Fibroblast of villous mesenchyme (primary cell): ENCODE results near the gene SLC12A2. TPM values are rescaled to one million over a fixed set of nuclear protein-coding genes. Genes with fewer than 3 reads are reported as not detected.

Experiments used
- DNase-seq: peaks from one replicate; pipeline ENCODE4 v3.0.0-alpha.2; 2010; ENCODE audit warnings: low read depth
- H3K4me3 ChIP-seq: 2 replicates; pipeline ENCODE4 v1.5.1; 2011; ENCODE audit warnings: low read depth, mild to moderate bottlenecking, low read length
- total RNA-seq: library from RNA; depleted of rRNA; stranded (reverse); fragments of >200 nt; gene quantifications from 2 replicates; pipeline ENCODE4 v1.2.3, GENCODE V29; 2012
- TF ChIP-seq, protein P1 (sequence below): IDR thresholded peaks from 2 replicates; pipeline ENCODE4 v1.5.1; 2012; ENCODE audit warnings: low read depth, mild to moderate bottlenecking, low read length; ENCODE audit not compliant: insufficient read depth

The SLC12A2 gene
- total RNA-seq, 1 donor, result 37.1 TPM

- TF ChIP-seq, protein P1, sequence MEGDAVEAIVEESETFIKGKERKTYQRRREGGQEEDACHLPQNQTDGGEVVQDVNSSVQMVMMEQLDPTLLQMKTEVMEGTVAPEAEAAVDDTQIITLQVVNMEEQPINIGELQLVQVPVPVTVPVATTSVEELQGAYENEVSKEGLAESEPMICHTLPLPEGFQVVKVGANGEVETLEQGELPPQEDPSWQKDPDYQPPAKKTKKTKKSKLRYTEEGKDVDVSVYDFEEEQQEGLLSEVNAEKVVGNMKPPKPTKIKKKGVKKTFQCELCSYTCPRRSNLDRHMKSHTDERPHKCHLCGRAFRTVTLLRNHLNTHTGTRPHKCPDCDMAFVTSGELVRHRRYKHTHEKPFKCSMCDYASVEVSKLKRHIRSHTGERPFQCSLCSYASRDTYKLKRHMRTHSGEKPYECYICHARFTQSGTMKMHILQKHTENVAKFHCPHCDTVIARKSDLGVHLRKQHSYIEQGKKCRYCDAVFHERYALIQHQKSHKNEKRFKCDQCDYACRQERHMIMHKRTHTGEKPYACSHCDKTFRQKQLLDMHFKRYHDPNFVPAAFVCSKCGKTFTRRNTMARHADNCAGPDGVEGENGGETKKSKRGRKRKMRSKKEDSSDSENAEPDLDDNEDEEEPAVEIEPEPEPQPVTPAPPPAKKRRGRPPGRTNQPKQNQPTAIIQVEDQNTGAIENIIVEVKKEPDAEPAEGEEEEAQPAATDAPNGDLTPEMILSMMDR, result peak; percentile 21
- H3K4me3 ChIP-seq, result peak overlapping the region; percentile 83
- no peak for DNase-seq
These were observed 2.3 kb upstream of the SLC12A2 start for GRCh38 chr5:128081111-128081851.

DNA sequence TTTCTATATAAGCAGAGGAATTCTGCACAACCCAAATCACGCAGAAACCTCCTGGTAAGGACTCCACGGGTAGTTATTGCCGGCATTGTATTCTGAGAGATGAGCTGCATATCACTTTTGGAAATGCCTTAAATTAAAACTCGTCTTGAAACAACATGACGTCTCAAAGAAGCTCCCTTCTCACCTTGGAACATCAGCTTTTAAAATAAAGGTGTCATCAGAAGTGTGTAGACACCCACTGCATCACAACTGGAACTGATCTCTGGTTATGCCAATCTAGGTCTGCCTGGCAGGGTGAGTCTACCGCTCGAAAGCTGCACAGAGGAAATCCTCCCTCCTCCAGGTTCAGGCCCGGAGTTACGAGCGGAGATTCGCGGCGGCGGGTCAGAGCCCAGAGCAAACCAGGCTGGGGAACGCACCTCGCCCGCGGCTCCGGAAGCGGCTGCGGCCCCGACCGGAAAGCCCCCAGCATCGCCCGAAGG lies 974 bp upstream of the SLC12A2 start:
- H3K4me3 ChIP-seq, result peak overlapping the region; percentile 83
- TF ChIP-seq, protein P1, result no peak
- no peak for DNase-seq

- TF ChIP-seq, protein P1, result peak; percentile 40
- peak overlapping the region; percentile 83 for H3K4me3 ChIP-seq
- DNase-seq, result peak; percentile 57
These were observed 253 bp downstream of the SLC12A2 start for GRCh38 chr5:128083811-128084227.

DNA sequence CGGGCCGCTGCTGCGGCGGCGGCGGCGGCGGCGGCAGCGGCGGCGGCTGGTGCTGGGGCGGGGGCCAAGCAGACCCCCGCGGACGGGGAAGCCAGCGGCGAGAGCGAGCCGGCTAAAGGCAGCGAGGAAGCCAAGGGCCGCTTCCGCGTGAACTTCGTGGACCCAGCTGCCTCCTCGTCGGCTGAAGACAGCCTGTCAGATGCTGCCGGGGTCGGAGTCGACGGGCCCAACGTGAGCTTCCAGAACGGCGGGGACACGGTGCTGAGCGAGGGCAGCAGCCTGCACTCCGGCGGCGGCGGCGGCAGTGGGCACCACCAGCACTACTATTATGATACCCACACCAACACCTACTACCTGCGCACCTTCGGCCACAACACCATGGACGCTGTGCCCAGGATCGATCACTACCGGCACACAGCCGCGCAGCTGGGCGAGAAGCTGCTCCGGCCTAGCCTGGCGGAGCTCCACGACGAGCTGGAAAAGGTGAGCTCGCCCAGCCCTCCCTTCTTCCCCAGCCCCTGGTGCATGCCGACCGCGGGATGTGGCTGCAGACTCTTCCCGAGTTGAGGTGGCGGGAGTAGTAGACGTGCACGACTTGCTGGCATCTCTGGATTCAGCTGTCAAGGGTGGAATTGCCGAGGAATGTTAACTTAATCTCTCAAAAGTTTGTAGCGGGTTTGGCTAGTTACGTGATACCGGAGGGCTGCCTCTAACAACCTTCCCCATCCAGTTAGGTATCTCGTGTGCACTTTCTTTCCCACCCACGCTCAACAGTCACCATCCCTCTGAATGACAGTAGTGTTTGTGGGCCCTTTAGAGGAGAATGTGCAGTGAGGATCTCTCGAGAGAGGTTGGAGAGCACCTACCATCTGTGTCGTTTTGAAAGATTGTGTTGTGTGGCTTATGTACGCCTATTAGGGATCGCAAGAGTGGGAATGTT lies 932 bp downstream of the SLC12A2 start:
- no peak for DNase-seq
- peak overlapping the region; percentile 83 for H3K4me3 ChIP-seq
- TF ChIP-seq, protein P1, result no peak

DNA sequence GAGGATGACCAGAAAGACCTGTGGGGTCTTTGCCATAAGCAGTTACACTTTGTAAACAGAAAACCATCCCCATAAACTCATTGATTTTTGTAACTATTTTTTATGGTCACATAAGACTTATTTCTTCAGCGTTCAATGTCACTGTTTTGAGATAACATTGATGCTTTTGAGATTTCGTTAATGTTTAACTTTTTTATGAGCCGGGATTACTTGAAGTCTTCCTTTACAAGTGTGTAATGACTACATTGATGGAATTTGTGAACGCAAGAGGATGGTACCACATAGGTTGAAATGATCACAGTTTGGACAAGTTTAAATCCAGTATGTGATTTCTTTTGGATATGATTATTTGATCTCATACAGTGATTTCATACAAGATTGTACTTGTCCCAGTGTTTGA lies 1.8 kb downstream of the SLC12A2 start:
- H3K4me3 ChIP-seq, result peak overlapping the region; percentile 83
- DNase-seq, result no peak
- TF ChIP-seq, protein P1, result no peak

DNA sequence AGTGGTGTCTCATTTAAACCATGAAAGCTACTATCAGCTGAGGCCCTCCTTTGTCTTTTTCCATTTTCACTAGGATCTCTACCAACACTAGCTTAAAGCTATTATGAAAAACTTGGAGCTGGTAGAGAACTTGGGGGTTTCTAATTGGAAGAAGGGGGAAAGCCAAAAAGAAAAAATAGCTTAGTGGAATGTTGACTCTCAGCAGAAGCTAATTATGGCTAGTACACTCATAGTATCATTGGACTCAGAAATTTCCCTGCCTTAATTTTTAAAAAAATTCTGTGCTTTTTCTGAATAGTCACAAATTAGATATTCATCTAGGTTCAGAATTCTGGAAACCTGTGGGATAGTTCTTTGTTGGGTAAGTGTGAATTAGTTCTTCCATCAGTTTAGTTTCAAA lies 8.0 kb downstream of the SLC12A2 start:
- TF ChIP-seq, protein P1, result no peak
- H3K4me3 ChIP-seq, result no peak overlapping the region
- DNase-seq, result no peak
